Peyer's patch (tissue), 4 donors: ENCODE results near the gene PYGM.

ENCODE experiments used
- CTCF ChIP-seq, 6 experiments: fragments of 450-650 bp in 4 of 6; fragments of 200-600 bp in 2 of 6; sonication (generic) in 1 of 6; IDR thresholded peaks; one replicate each; pipeline ENCODE4 v1.5.1; 2017 to 2019; ENCODE audit warnings: antibody characterized with exemption in 6 of 6, mild to moderate bottlenecking in 3 of 6, moderate library complexity in 1 of 6
- POLR2A ChIP-seq, 2 donors: fragments of 450-650 bp; IDR thresholded peaks; one replicate each; pipeline ENCODE4 v1.5.1; 2017; ENCODE audit warnings: antibody characterized with exemption in 2 of 2, mild to moderate bottlenecking in 2 of 2, moderate library complexity in 2 of 2

- no peak for TF ChIP-seq CTCF (IDR thresholded peaks at IDR 0.05)
- no peak for TF ChIP-seq POLR2A (IDR thresholded peaks at IDR 0.05)
Observed at GRCh38 chr11:64760759-64761420, 1.1 kb upstream of the PYGM start.
